ENCODE data around the gene IGFBP6. TPM values are rescaled to one million over a fixed set of nuclear protein-coding genes. Genes with fewer than 3 reads are reported as not detected.
"Not testable (repeated sequence)": the region's sequence is repeated elsewhere in the genome, so short reads cannot be mapped to it uniquely, and the experiment has no call there.

IGFBP6 gene
- polyA plus RNA-seq, 1 donor from 2014 or later, result not detected

GRCh38 chr12:53105712-53106439, 8.4 kb downstream of the IGFBP6 start:
- no peaks in the 10 kb centered on the region for H3K9me3 ChIP-seq (ENCODE audit: low read length)
- no peaks in the 10 kb centered on the region for H3F3A ChIP-seq (ENCODE audit: insufficient read depth, low read length, poor library complexity, severe bottlenecking)
- no peak overlapping the region for H3K4me3 ChIP-seq (ENCODE audit: low read length)
- H3K27me3 ChIP-seq (ENCODE audit: insufficient read depth, low read depth, low read length), result no peaks in the 10 kb centered on the region
- no peaks in the 10 kb centered on the region for H3K36me3 ChIP-seq (ENCODE audit: insufficient read depth, low read length)
- H3K4me2 ChIP-seq (ENCODE audit: low read length), result no peak overlapping the region
- no peaks in the 10 kb centered on the region for H3K79me2 ChIP-seq (replicated peaks; ENCODE audit: insufficient read depth, low read length)
- TF ChIP-seq RAD21 (conservative IDR thresholded peaks at IDR 0.05), result no peak
- no peak for TF ChIP-seq POLR2AphosphoS5 (IDR thresholded peaks at IDR 0.05)
- TF ChIP-seq EP300 (conservative IDR thresholded peaks at IDR 0.05; ENCODE audit: poor library complexity, severe bottlenecking), result no peak
- no peak for TF ChIP-seq CTCF (IDR thresholded peaks at IDR 0.05; ENCODE audit: poor library complexity, severe bottlenecking)
- no peak for TF ChIP-seq TAF1 (IDR thresholded peaks at IDR 0.05; ENCODE audit: low read depth)
- TF ChIP-seq SMC3 (conservative IDR thresholded peaks at IDR 0.05; ENCODE audit: poor library complexity), result no peak
- no peak for TF ChIP-seq REST (IDR thresholded peaks at IDR 0.05; ENCODE audit: borderline replicate concordance)
- TF ChIP-seq EZH2 (IDR thresholded peaks at IDR 0.05; ENCODE audit: borderline replicate concordance, insufficient read depth, low read length, poor library complexity, severe bottlenecking), result no peak
- TF ChIP-seq MXI1 (conservative IDR thresholded peaks at IDR 0.05; ENCODE audit: poor library complexity, severe bottlenecking), result no peak
- no peaks in the 10 kb centered on the region for H3K9me2 ChIP-seq (ENCODE audit: insufficient read depth, low read length)
- no peak overlapping the region for H2AFZ ChIP-seq (ENCODE audit: low read depth, low read length)
- no peaks in the 10 kb centered on the region for H4K20me1 ChIP-seq (ENCODE audit: insufficient read depth)
- H3K9ac ChIP-seq (ENCODE audit: low read length), result no peak overlapping the region
- H3K27ac ChIP-seq (ENCODE audit: low read length), result no peak overlapping the region

- Histone ChIP-seq H4K20me1 (ENCODE audit: insufficient read depth) (no peaks in the 10 kb centered on the region), H3K36me3 (ENCODE audit: insufficient read depth, low read length) (no peaks in the 10 kb centered on the region), H3K27ac (ENCODE audit: low read length) (no peak overlapping the region), H3K9ac (ENCODE audit: low read length) (no peak overlapping the region), H3K4me3 (ENCODE audit: low read length) (no peak overlapping the region), H3K27me3 (ENCODE audit: insufficient read depth, low read depth, low read length) (no peaks in the 10 kb centered on the region), H2AFZ (ENCODE audit: low read depth, low read length) (no peak overlapping the region), H3K9me3 (ENCODE audit: low read length) (no peaks in the 10 kb centered on the region), H3K4me2 (ENCODE audit: low read length) (no peak overlapping the region), H3F3A (ENCODE audit: insufficient read depth, low read length, poor library complexity, severe bottlenecking) (no peaks in the 10 kb centered on the region), H3K79me2 (replicated peaks; ENCODE audit: insufficient read depth, low read length) (no peaks in the 10 kb centered on the region), H3K9me2 (ENCODE audit: insufficient read depth, low read length) (no peaks in the 10 kb centered on the region)
- no peak for TF ChIP-seq REST (IDR thresholded peaks at IDR 0.05; ENCODE audit: borderline replicate concordance)
- no peak for TF ChIP-seq TAF1 (IDR thresholded peaks at IDR 0.05; ENCODE audit: low read depth)
Measured at GRCh38 chr12:53107122-53107521, 9.7 kb downstream of the IGFBP6 start.

GRCh38 chr12:53112431-53112830, 15.0 kb downstream of the IGFBP6 start:
- not testable (repeated sequence) for H4K20me1 ChIP-seq (ENCODE audit: insufficient read depth); H3K4me2 ChIP-seq (ENCODE audit: low read length); H3F3A ChIP-seq (ENCODE audit: insufficient read depth, low read length, poor library complexity, severe bottlenecking); H3K9me2 ChIP-seq (ENCODE audit: insufficient read depth, low read length); H3K9me3 ChIP-seq (ENCODE audit: low read length); H3K36me3 ChIP-seq (ENCODE audit: insufficient read depth, low read length); H3K9ac ChIP-seq (ENCODE audit: low read length); H3K27ac ChIP-seq (ENCODE audit: low read length); H3K4me3 ChIP-seq (ENCODE audit: low read length); H3K79me2 ChIP-seq (replicated peaks; ENCODE audit: insufficient read depth, low read length); H2AFZ ChIP-seq (ENCODE audit: low read depth, low read length); H3K27me3 ChIP-seq (ENCODE audit: insufficient read depth, low read depth, low read length)

Data from neural cell (in vitro differentiated cells).